Measurements from ENCODE around the gene AMDHD2. TPM values are rescaled to one million over a fixed set of nuclear protein-coding genes. Genes with fewer than 3 reads are reported as not detected.

The AMDHD2 gene
- total RNA-seq, 4 donors from 2014 or later, result 30.2 to 115 (median 52.4) TPM

DNA sequence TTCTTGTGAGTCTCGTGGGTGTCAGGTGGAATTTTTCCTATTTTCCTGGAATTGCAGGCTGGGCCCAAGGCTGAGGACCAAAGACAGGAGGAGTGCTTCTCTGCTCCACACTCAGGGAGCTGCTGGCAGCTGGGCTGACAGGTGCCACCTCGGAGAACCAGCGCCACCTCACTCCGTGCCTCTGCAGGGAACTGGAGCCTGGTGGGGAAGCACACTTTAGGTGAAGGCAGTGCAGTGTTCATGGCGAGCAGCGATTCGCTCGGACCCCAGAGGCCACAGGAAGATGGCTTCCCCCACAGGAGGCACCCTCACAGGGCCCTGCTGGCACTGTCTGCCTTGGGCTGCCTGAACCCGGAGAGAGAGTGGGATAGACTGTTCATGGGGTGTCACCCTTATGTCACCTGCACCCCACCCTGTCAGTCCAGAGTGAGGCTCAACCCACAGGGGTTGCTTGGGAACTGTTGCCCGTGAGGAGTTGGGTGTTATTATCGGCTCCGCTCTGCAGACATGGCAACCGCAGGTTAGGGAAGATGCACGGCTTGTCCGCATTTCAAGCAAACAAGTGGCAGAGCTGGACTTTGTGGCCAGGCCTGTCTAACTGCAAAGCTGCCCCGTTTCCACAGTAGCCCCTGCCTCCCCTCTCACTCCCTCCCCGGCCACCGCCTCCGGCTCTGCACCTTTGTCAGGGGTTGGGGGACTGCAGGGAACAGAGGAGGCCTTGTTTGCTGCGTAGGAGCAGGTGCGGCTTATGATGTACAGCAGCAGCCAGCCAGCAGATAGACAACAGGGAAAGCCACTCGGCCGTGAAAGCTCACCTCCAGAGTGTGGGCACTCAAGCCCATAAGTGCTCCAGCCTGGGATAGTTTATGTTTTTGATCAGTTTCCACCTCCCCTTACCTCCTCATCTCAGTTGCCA lies 29.7 kb upstream of the AMDHD2 start:
- in situ Hi-C loops (cut with MboI; ENCODE audit: low pct_ligation_motif_present in 1 of 4, low pct_unique_long_range_greater_than_20kb in 1 of 4, low sequenced_read_pairs in 3 of 4) (loop anchor here (10.0 to 25.0 kb wide), 4 partner anchors 56 to 328 kb away; partner anchors contain the start of genes ABCA3 (in 2 of the 4), CASKIN1 (in 1 of the 4) and TRAF7 (in 1 of the 4)), intact Hi-C loops (cut with DNase I; ENCODE audit: low total_unique reads) (no loop called here)
- TF ChIP-seq, protein P1, sequence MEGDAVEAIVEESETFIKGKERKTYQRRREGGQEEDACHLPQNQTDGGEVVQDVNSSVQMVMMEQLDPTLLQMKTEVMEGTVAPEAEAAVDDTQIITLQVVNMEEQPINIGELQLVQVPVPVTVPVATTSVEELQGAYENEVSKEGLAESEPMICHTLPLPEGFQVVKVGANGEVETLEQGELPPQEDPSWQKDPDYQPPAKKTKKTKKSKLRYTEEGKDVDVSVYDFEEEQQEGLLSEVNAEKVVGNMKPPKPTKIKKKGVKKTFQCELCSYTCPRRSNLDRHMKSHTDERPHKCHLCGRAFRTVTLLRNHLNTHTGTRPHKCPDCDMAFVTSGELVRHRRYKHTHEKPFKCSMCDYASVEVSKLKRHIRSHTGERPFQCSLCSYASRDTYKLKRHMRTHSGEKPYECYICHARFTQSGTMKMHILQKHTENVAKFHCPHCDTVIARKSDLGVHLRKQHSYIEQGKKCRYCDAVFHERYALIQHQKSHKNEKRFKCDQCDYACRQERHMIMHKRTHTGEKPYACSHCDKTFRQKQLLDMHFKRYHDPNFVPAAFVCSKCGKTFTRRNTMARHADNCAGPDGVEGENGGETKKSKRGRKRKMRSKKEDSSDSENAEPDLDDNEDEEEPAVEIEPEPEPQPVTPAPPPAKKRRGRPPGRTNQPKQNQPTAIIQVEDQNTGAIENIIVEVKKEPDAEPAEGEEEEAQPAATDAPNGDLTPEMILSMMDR (IDR thresholded peaks at IDR 0.05), result no peak
- TF ChIP-seq EP300 (IDR thresholded peaks at IDR 0.05; ENCODE audit: low read depth) (no peak), POLR2AphosphoS5 (IDR thresholded peaks at IDR 0.05) (no peak), POLR2A (IDR thresholded peaks at IDR 0.05) (no peak)
- Histone ChIP-seq H3K36me3 (no peaks in the 10 kb centered on the region), H3K27me3 (no peaks in the 10 kb centered on the region), H3K27ac (no peak overlapping the region), H3K9me3 (no peaks in the 10 kb centered on the region), H3K4me3 (no peak overlapping the region), H3K4me1 (peaks cover 0 to 22% (median 3%) of the 10 kb centered on the region in 4 donors)
- 75 to 81% methylated on average over 2 to 22 of the region's 23 CpGs for whole genome bisulfite sequencing, 2 donors (ENCODE audit: low coverage in 1 of 2)
- DNase-seq, result no peak

DNA sequence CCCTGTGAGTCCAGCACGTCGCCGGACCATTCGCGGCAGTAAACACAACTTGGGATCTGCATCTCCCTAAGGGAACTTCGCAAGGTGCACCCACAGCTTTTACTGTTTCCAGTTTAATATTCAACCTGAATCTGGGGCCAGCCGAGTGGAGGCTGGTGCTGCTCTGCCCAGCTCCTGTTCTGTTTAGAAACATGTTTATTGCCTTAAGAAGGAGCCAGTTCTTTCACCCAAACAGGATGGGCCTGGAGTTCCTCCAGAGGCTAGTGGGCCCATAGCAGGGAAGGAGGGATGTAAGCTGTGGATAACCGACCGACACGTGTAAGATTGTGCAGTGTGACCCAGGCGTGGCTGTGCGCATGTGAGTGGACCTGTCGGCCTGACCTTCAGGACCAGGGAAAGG lies 27.9 kb upstream of the AMDHD2 start:
- H3K4me1 ChIP-seq, result peaks cover 0 to 21% (median 5%) of the 10 kb centered on the region in 4 donors
- in situ Hi-C loops (cut with MboI; ENCODE audit: low pct_ligation_motif_present in 1 of 4, low pct_unique_long_range_greater_than_20kb in 1 of 4, low sequenced_read_pairs in 3 of 4), result loop anchor here (10.0 to 25.0 kb wide), 4 partner anchors 57 to 330 kb away; partner anchors contain the start of genes ABCA3 (in 2 of the 4), CASKIN1 (in 1 of the 4) and TRAF7 (in 1 of the 4)
- intact Hi-C loops (cut with DNase I; ENCODE audit: low total_unique reads), result no loop called here

DNA sequence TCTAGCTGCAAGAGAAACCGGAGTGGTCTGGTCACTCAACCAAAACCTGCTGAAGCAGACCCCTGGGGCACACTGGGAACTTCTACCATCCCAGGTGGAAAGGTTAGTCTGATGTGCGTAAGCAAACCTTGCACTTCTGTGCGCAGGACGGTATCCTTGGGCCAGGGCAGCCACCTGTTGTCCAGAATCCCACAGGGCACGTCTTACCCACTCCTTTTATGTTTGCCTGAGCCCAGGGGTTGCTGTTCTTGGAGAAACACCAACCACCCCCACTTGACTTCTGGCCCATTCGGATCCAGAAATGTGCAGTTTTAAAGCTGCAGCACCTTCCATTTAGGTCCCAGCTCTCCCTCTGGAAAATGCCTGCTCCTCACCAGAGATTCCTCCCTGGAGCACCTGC lies 26.6 kb upstream of the AMDHD2 start:
- no peaks in the 10 kb centered on the region for H3K27me3 ChIP-seq
- in situ Hi-C loops (cut with MboI; ENCODE audit: low pct_ligation_motif_present in 1 of 4, low pct_unique_long_range_greater_than_20kb in 1 of 4, low sequenced_read_pairs in 3 of 4), result loop anchor here (10.0 to 25.0 kb wide), 4 partner anchors 59 to 331 kb away; partner anchors contain the start of genes ABCA3 (in 2 of the 4), CASKIN1 (in 1 of the 4) and TRAF7 (in 1 of the 4)
- TF ChIP-seq POLR2AphosphoS5 (IDR thresholded peaks at IDR 0.05), result no peak
- TF ChIP-seq EP300 (IDR thresholded peaks at IDR 0.05; ENCODE audit: low read depth), result no peak
- TF ChIP-seq, protein P1 (IDR thresholded peaks at IDR 0.05), result no peak
- no peak for TF ChIP-seq POLR2A (IDR thresholded peaks at IDR 0.05)
- WGBS, 2 donors (ENCODE audit: low coverage in 1 of 2), result 90% methylated on average over 6 of the region's 6 CpGs; no CpG with 5 or more reads in 1 of the 2 donors
- H3K27ac ChIP-seq, result no peak overlapping the region
- no peak overlapping the region for H3K4me3 ChIP-seq
- H3K4me1 ChIP-seq, result peaks cover 0 to 24% (median 5%) of the 10 kb centered on the region in 4 donors
- DNase-seq, result no peak
- H3K9me3 ChIP-seq, result no peaks in the 10 kb centered on the region
- intact Hi-C loops (cut with DNase I; ENCODE audit: low total_unique reads), result no loop called here
- no peaks in the 10 kb centered on the region for H3K36me3 ChIP-seq

More for the DNA sequence above, 27.9 kb upstream of the AMDHD2 start:
- WGBS, 2 donors (ENCODE audit: low coverage in 1 of 2), result 48 to 58% methylated on average over 6 to 13 of the region's 13 CpGs
- peak overlapping the region in 3 of 4 donors; percentile 15 to 50 (median 29) for H3K27ac ChIP-seq
- no peaks in the 10 kb centered on the region for H3K27me3 ChIP-seq
- no peak for TF ChIP-seq EP300 (IDR thresholded peaks at IDR 0.05; ENCODE audit: low read depth)
- TF ChIP-seq, protein P1 (IDR thresholded peaks at IDR 0.05), result no peak
- no peak for TF ChIP-seq POLR2A (IDR thresholded peaks at IDR 0.05)
- TF ChIP-seq POLR2AphosphoS5 (IDR thresholded peaks at IDR 0.05), result no peak
- H3K4me3 ChIP-seq, result no peak overlapping the region
- H3K36me3 ChIP-seq, result no peaks in the 10 kb centered on the region
- DNase-seq, result peak; percentile 37
- H3K9me3 ChIP-seq, result no peaks in the 10 kb centered on the region

DNA sequence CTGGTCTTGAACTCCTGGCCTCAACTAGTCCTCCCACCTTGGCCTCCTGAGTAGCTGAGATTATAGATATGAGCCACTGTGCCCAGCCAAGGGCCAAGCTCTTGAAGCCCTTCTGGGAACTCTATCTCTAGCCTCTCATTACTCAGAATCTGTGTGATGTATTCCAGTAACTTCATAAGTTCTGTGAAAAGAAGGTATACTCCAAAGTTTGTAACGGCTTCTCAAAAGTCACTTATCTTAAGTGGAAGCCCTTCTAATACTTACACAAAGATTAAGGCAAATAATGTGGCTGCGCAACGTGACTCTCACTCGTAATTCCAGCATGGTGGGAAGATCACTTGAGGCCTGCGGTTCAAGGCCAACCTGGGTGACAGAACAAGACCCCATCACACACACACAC lies 25.6 kb upstream of the AMDHD2 start:
- no peaks in the 10 kb centered on the region for H3K9me3 ChIP-seq
- intact Hi-C loops (cut with DNase I; ENCODE audit: low total_unique reads) (loop anchor here (5.0 kb wide), 1 partner anchor 152 kb away; the partner anchor contains the start of gene ABCA3), in situ Hi-C loops (cut with MboI; ENCODE audit: low pct_ligation_motif_present in 1 of 4, low pct_unique_long_range_greater_than_20kb in 1 of 4, low sequenced_read_pairs in 3 of 4) (loop anchor here (10.0 to 25.0 kb wide), 4 partner anchors 60 to 332 kb away; partner anchors contain the start of genes ABCA3 (in 2 of the 4), CASKIN1 (in 1 of the 4) and TRAF7 (in 1 of the 4))
- 83 to 87% methylated on average over 1 to 5 of the region's 5 CpGs for WGBS, 2 donors (ENCODE audit: low coverage in 1 of 2)
- DNase-seq, result no peak
- no peak overlapping the region for H3K27ac ChIP-seq
- H3K4me1 ChIP-seq, result peaks cover 0 to 24% (median 5%) of the 10 kb centered on the region in 4 donors
- H3K27me3 ChIP-seq, result no peaks in the 10 kb centered on the region
- TF ChIP-seq, protein P1 (IDR thresholded peaks at IDR 0.05), result no peak
- TF ChIP-seq POLR2AphosphoS5 (IDR thresholded peaks at IDR 0.05) (no peak), EP300 (IDR thresholded peaks at IDR 0.05; ENCODE audit: low read depth) (no peak), POLR2A (IDR thresholded peaks at IDR 0.05) (no peak)
- no peak overlapping the region for H3K4me3 ChIP-seq
- H3K36me3 ChIP-seq, result no peaks in the 10 kb centered on the region
